Measurements from ENCODE around the gene HAPSTR1. TPM values are rescaled to one million over a fixed set of nuclear protein-coding genes. Genes with fewer than 3 reads are reported as not detected.
A peak's percentile ranks its signal among the peaks of the same experiment; 100 is the strongest.

Gene HAPSTR1
- total RNA-seq, 1 experiment from 2014 or later: 82.8 TPM

- CTCF ChIA-PET: no interaction called here
- no peaks in the 10 kb centered on the region for H3K9me2 ChIP-seq (ENCODE audit: insufficient read depth)
- POLR2A ChIA-PET (ENCODE audit: unreplicated experiment): no interaction called here
- no peak overlapping the region for H3K4me3 ChIP-seq
- TF ChIP-seq CTCF (conservative IDR thresholded peaks at IDR 0.05) (no peak), EZH2 (IDR thresholded peaks at IDR 0.05; ENCODE audit: low read depth) (no peak)
- H4K20me1 ChIP-seq (ENCODE audit: insufficient read depth): no peaks in the 10 kb centered on the region
- DNase-seq: no peak
- intact Hi-C loops (cut with micrococcal nuclease; ENCODE audit: unreplicated experiment): no loop called here
- H2AFZ ChIP-seq: no peak overlapping the region
- H3K4me1 ChIP-seq (replicated peaks; ENCODE audit: insufficient read depth): peaks cover 14% of the 10 kb centered on the region
- no peaks in the 10 kb centered on the region for H3K36me3 ChIP-seq (ENCODE audit: low read depth)
- H3F3A ChIP-seq (ENCODE audit: insufficient read depth, low read depth): peaks cover 14% of the 10 kb centered on the region
- no peaks in the 10 kb centered on the region for H3K9me3 ChIP-seq (ENCODE audit: insufficient read depth, low read depth)
- no peak overlapping the region for H3K4me2 ChIP-seq
- BruUV-seq (replicated peaks): no TSS peak
- no peaks in the 10 kb centered on the region for H3K79me2 ChIP-seq (ENCODE audit: low read depth)
- no peak overlapping the region for H3K27ac ChIP-seq
- H3K27me3 ChIP-seq (ENCODE audit: insufficient read depth, low read depth): no peaks in the 10 kb centered on the region
Measured at GRCh38 chr16:9058211-9058610, 33.2 kb upstream of the HAPSTR1 start.

GRCh38 chr16:9060225-9060624 is 31.2 kb upstream of the HAPSTR1 start:
- H3K9me3 ChIP-seq (ENCODE audit: insufficient read depth, low read depth): no peaks in the 10 kb centered on the region
- H4K20me1 ChIP-seq (ENCODE audit: insufficient read depth): no peaks in the 10 kb centered on the region
- H3K36me3 ChIP-seq (ENCODE audit: low read depth): no peaks in the 10 kb centered on the region
- CTCF ChIA-PET: interaction anchor here (0.6 kb wide), 1 partner anchor 85 kb away, joined by 3 read pairs; no protein-coding TSS in a partner anchor
- peaks cover 11% of the 10 kb centered on the region; the same call in 1 of the 2 replicates for H3F3A ChIP-seq (ENCODE audit: insufficient read depth, low read depth)
- H3K9me2 ChIP-seq (ENCODE audit: insufficient read depth): no peaks in the 10 kb centered on the region
- peaks cover 14% of the 10 kb centered on the region for H3K4me1 ChIP-seq (replicated peaks; ENCODE audit: insufficient read depth)
- no peak for TF ChIP-seq CTCF (conservative IDR thresholded peaks at IDR 0.05)
- TF ChIP-seq EZH2 (IDR thresholded peaks at IDR 0.05; ENCODE audit: low read depth): no peak
- H3K27me3 ChIP-seq (ENCODE audit: insufficient read depth, low read depth): no peaks in the 10 kb centered on the region
- intact Hi-C loops (cut with micrococcal nuclease; ENCODE audit: unreplicated experiment): no loop called here
- no peak for DNase-seq
- H3K4me3 ChIP-seq: no peak overlapping the region
- H3K27ac ChIP-seq: no peak overlapping the region
- H3K4me2 ChIP-seq: no peak overlapping the region
- H3K79me2 ChIP-seq (ENCODE audit: low read depth): no peaks in the 10 kb centered on the region
- BruUV-seq (replicated peaks): no TSS peak
- H2AFZ ChIP-seq: no peak overlapping the region
- POLR2A ChIA-PET (ENCODE audit: unreplicated experiment): no interaction called here

GRCh38 chr16:9061358-9061813 is 30.1 kb upstream of the HAPSTR1 start:
- POLR2A ChIA-PET (ENCODE audit: unreplicated experiment): no interaction called here
- H3K9me2 ChIP-seq (ENCODE audit: insufficient read depth): no peaks in the 10 kb centered on the region
- no TSS peak for BruUV-seq (replicated peaks)

More at GRCh38 chr16:9061358-9061813, 30.1 kb upstream of the HAPSTR1 start:
- Histone ChIP-seq H3K79me2 (ENCODE audit: low read depth) (no peaks in the 10 kb centered on the region), H4K20me1 (ENCODE audit: insufficient read depth) (no peaks in the 10 kb centered on the region), H3K36me3 (ENCODE audit: low read depth) (no peaks in the 10 kb centered on the region), H3K4me1 (replicated peaks; ENCODE audit: insufficient read depth) (peaks cover 14% of the 10 kb centered on the region), H3K4me2 (0 out of 2 replicates have a peak overlapping the region, but pooled peaks have one; percentile 9), H3K4me3 (no peak overlapping the region), H3K9me3 (ENCODE audit: insufficient read depth, low read depth) (no peaks in the 10 kb centered on the region), H3K27me3 (ENCODE audit: insufficient read depth, low read depth) (no peaks in the 10 kb centered on the region), H3K27ac (peak overlapping the region; percentile 36), H2AFZ (no peak overlapping the region), H3F3A (ENCODE audit: insufficient read depth, low read depth) (peaks cover 11% of the 10 kb centered on the region; the same call in 1 of the 2 replicates)
- intact Hi-C loops (cut with micrococcal nuclease; ENCODE audit: unreplicated experiment): no loop called here
- TF ChIP-seq EZH2 (IDR thresholded peaks at IDR 0.05; ENCODE audit: low read depth) (no peak), CTCF (conservative IDR thresholded peaks at IDR 0.05) (no peak)
- CTCF ChIA-PET: no interaction called here
- DNase-seq: peak in 1 of 2 experiments; percentile 49

Measured in PC-9 (cell line).